Stimulated activated CD4-positive, alpha-beta T cell treated with anti-CD3 and anti-CD28 coated beads, Interleukin-15, amount 100 ng/mL, for 1 hour (primary cell): Measurements from ENCODE around the gene CD48.
"Not testable (repeated sequence)": the region's sequence is repeated elsewhere in the genome, so short reads cannot be mapped to it uniquely, and the experiment has no call there.

Experiments used
- DNase-seq, 2 donors: peaks; one replicate each; pipeline ENCODE4 v3.0.0-alpha.2; 2020; ENCODE audit warnings: low read depth in 1 of 2, low spot score in 1 of 2

CD48 gene

GRCh38 chr1:160656737-160657136 lies 54.9 kb downstream of the CD48 start:
- no peak for DNase-seq

- DNase-seq, result no peak
These were observed 58.0 kb downstream of the CD48 start for GRCh38 chr1:160653620-160654016.

- no peak for DNase-seq
These were observed 58.5 kb downstream of the CD48 start for GRCh38 chr1:160652924-160653619.

- not testable (repeated sequence) for DNase-seq
These were observed 59.5 kb downstream of the CD48 start for GRCh38 chr1:160652065-160652641.

- no peak for DNase-seq
These were observed 60.1 kb downstream of the CD48 start for GRCh38 chr1:160651433-160652064.

GRCh38 chr1:160647329-160647720 lies 64.3 kb downstream of the CD48 start:
- no peak for DNase-seq

GRCh38 chr1:160646711-160647328 lies 64.8 kb downstream of the CD48 start, which contains the start of gene SLAMF1:
SLAMF1 (minus strand) TSS chr1:160647044; CDS start chr1:160646945, 99 bp downstream.
- no peak for DNase-seq

- DNase-seq, result no peak
These were observed 65.4 kb downstream of the CD48 start for GRCh38 chr1:160646180-160646579.

GRCh38 chr1:160645386-160646130 lies 66.1 kb downstream of the CD48 start:
- no peak for DNase-seq

- no peak for DNase-seq
These were observed 67.2 kb downstream of the CD48 start for GRCh38 chr1:160644399-160644798.

- DNase-seq, result no peak
These were observed 68.5 kb downstream of the CD48 start for GRCh38 chr1:160643138-160643537.

GRCh38 chr1:160642281-160642644 lies 69.4 kb downstream of the CD48 start:
- DNase-seq, result no peak

GRCh38 chr1:160641323-160642280 lies 70.0 kb downstream of the CD48 start:
- DNase-seq, result no peak

GRCh38 chr1:160640359-160641123 lies 71.1 kb downstream of the CD48 start:
- no peak for DNase-seq

GRCh38 chr1:160639652-160640051 lies 72.0 kb downstream of the CD48 start:
- no peak for DNase-seq

GRCh38 chr1:160638926-160639325 lies 72.7 kb downstream of the CD48 start:
- no peak for DNase-seq

GRCh38 chr1:160638540-160638857 lies 73.1 kb downstream of the CD48 start:
- DNase-seq, result no peak

GRCh38 chr1:160637821-160638539 lies 73.6 kb downstream of the CD48 start:
- no peak for DNase-seq

GRCh38 chr1:160637065-160637464 lies 74.6 kb downstream of the CD48 start:
- no peak for DNase-seq
